HG03442 (cell line): ENCODE data around the gene CDK14.
"Not testable (repeated sequence)": the region's sequence is repeated elsewhere in the genome, so short reads cannot be mapped to it uniquely, and the experiment has no call there.

Experiments used
- ATAC-seq: cut with Tn5 transposase; IDR thresholded peaks from one replicate; pipeline ENCODE4 v1.9.1; 2021; ENCODE audit warnings: mild to moderate bottlenecking, moderate library complexity; ENCODE audit not compliant: unreplicated experiment

CDK14 gene

GRCh38 chr7:90629297-90629918, 33.3 kb downstream of the CDK14 start:
- peak; percentile 80 for ATAC-seq

GRCh38 chr7:90631502-90631901, 35.4 kb downstream of the CDK14 start:
- ATAC-seq = no peak

- not testable (repeated sequence) for ATAC-seq
Measured at GRCh38 chr7:90639683-90640082, 43.6 kb downstream of the CDK14 start.

GRCh38 chr7:90642978-90643377, 46.9 kb downstream of the CDK14 start:
- ATAC-seq = no peak

GRCh38 chr7:90645784-90646183, 49.7 kb downstream of the CDK14 start:
- ATAC-seq = no peak

GRCh38 chr7:90648107-90648506, 52.0 kb downstream of the CDK14 start:
- no peak for ATAC-seq

GRCh38 chr7:90648834-90649233, 52.7 kb downstream of the CDK14 start:
- ATAC-seq = no peak

- no peak for ATAC-seq
Measured at GRCh38 chr7:90654718-90655427, 58.8 kb downstream of the CDK14 start.

- ATAC-seq = no peak
Measured at GRCh38 chr7:90655566-90655965, 59.4 kb downstream of the CDK14 start.

GRCh38 chr7:90657481-90657880, 61.4 kb downstream of the CDK14 start:
- ATAC-seq = no peak

- ATAC-seq = no peak
Measured at GRCh38 chr7:90660100-90660499, 64.0 kb downstream of the CDK14 start.

GRCh38 chr7:90660819-90661218, 64.7 kb downstream of the CDK14 start:
- peak; percentile 52 for ATAC-seq

GRCh38 chr7:90661290-90662151, 65.4 kb downstream of the CDK14 start:
- ATAC-seq = no peak

GRCh38 chr7:90663176-90663575, 67.1 kb downstream of the CDK14 start:
- ATAC-seq = no peak

GRCh38 chr7:90666186-90666585, 70.1 kb downstream of the CDK14 start:
- no peak for ATAC-seq

GRCh38 chr7:90668992-90669391, 72.9 kb downstream of the CDK14 start:
- no peak for ATAC-seq

- peak; percentile 42 for ATAC-seq
Measured at GRCh38 chr7:90669492-90669891, 73.4 kb downstream of the CDK14 start.

- ATAC-seq = no peak
Measured at GRCh38 chr7:90671571-90671970, 75.5 kb downstream of the CDK14 start.

- no peak for ATAC-seq
Measured at GRCh38 chr7:90672210-90672609, 76.1 kb downstream of the CDK14 start.

GRCh38 chr7:90674625-90675024, 78.5 kb downstream of the CDK14 start:
- ATAC-seq = no peak

GRCh38 chr7:90675982-90676381, 79.9 kb downstream of the CDK14 start:
- no peak for ATAC-seq
